ENCODE data around the gene IRX6.

IRX6 gene

GRCh38 chr16:55367866-55368603 lies 44.0 kb downstream of the IRX6 start:
- no peak for DNase-seq (ENCODE audit: low read depth)

- DNase-seq (ENCODE audit: low read depth), result no peak
Observed at GRCh38 chr16:55369151-55369550, 45.1 kb downstream of the IRX6 start.

GRCh38 chr16:55370762-55371482 lies 46.9 kb downstream of the IRX6 start:
- no peak for DNase-seq (ENCODE audit: low read depth)

GRCh38 chr16:55372792-55373488 lies 48.9 kb downstream of the IRX6 start:
- DNase-seq (ENCODE audit: low read depth), result no peak

GRCh38 chr16:55373489-55373832 lies 49.5 kb downstream of the IRX6 start:
- no peak for DNase-seq (ENCODE audit: low read depth)

- no peak for DNase-seq (ENCODE audit: low read depth)
Observed at GRCh38 chr16:55376045-55376444, 52.0 kb downstream of the IRX6 start.

- DNase-seq (ENCODE audit: low read depth), result no peak
Observed at GRCh38 chr16:55376567-55377167, 52.7 kb downstream of the IRX6 start.

GRCh38 chr16:55377840-55378239 lies 53.8 kb downstream of the IRX6 start:
- no peak for DNase-seq (ENCODE audit: low read depth)

- DNase-seq (ENCODE audit: low read depth), result no peak
Observed at GRCh38 chr16:55378616-55379015, 54.6 kb downstream of the IRX6 start.

- no peak for DNase-seq (ENCODE audit: low read depth)
Observed at GRCh38 chr16:55379371-55379770, 55.4 kb downstream of the IRX6 start.

GRCh38 chr16:55379876-55380390 lies 55.9 kb downstream of the IRX6 start:
- DNase-seq (ENCODE audit: low read depth), result no peak
